ENCODE data around the gene DSG4.
"Not testable (repeated sequence)": the region's sequence is repeated elsewhere in the genome, so short reads cannot be mapped to it uniquely, and the experiment has no call there.

DNA sequence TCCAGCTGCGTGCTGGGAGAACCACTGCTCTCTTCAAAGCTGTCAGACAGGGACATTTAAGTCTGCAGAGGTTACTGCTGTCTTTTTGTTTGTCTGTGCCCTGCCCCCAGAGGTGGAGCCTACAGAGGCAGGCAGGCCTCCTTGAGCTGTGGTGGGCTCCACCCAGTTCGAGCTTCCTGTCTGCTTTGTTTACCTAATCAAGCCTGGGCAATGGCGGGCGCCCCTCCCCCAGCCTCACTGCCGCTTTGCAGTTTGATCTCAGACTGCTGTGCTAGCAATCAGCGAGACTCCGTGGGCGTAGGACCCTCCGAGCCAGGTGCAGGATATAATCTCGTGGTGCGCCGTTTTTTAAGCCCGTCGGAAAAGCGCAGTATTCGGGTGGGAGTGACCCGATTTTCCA is 23.2 kb upstream of the DSG4 start:
- not testable (repeated sequence) for TF ChIP-seq POLR2A, CTCF (IDR thresholded peaks at IDR 0.05)
